RCC 7860 (cell line): ENCODE results near the gene STXBP2.
"Not testable (repeated sequence)": the region's sequence is repeated elsewhere in the genome, so short reads cannot be mapped to it uniquely, and the experiment has no call there.

ENCODE experiments used
- DNase-seq: peaks from one replicate; pipeline ENCODE4 v3.0.0-alpha.2; 2015; ENCODE audit warnings: low spot score
- FAIRE-seq: peaks from 2 replicates; lab custom pipeline; 2012; peaks lifted over from hg19 to GRCh38; lab: Jason Lieb, UNC

STXBP2 gene

DNA sequence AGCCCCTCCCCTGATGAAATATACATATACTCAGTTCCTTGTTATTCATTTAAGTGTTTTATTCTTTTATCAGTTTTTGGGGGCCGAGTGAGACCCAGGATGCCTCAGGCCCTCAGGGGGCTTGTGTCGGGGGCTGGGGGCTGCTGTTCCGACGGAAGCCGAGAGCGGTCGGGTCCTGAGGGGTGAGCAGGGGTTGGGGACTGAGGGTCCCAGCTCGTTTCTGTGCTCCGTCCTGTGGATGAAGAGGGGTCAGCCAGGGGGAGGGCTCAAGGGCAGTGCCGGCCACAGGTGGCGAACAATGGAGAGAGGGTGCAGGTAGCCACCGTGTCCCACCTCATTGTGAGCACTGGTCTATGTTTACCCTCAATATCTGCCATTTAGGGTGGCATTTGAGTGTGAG lies 5.3 kb upstream of the STXBP2 start:
- FAIRE-seq (no peak), DNase-seq (no peak)

DNA sequence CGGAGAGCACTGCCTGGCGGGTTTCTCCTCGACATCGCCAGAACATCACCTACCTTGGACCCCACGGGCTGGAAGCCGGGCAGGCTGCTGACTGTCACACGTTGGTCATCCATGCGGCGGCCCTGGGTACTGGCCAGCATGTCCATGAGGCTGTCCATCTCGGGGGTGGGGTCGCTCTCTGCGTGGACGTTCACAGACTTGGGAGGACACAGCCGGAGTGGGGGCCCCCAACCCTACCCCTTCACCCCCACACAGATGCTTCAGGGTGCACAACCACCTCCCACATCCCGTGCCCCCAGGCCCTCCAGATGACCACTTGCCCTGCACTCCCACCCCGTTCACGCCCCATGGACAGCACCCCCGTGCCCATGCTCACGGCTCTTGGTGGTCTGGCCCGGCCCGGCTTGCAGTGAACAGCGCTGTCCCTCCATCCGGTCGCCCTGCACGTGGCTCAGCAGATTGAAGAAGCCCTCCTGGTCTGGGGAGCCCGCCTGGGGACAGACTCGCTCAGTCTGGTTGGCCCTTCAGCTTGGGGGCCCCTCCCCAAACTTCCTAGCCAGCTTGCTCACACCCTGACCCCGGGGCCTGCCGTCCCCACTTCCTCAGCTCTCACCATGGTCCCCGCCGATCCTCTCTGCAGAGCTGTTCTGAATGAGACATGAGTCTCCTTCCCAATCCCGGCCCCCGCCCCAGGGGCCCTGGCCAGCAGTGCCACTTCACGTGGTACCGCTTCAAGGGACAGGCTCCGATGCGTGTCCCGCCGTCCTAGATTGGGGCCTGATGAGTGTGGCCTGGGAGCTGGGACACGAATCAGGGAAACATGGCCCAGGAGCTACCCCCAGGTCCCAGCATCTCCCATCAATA lies 4.3 kb upstream of the STXBP2 start:
- DNase-seq (no peak), FAIRE-seq (no peak)

DNA sequence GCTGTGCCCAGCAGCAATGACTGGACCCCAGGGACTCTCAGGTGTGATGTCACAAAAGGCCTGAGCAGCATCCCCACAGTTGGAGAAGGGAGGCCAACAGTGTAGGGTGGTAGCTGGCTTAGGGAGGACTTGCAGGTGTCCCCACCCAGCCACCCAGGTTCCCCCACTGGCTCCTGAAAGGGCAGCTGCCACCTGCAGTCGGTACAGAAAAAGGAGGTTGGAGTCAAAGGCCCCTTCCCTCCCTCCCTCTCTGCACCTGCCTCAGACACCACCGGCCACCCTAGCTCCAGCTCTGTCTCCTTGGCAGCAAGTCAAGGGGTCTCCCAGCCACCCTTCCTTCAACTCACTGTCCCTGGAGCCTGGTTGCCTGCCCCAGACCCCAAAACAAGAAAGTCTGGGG lies 3.2 kb upstream of the STXBP2 start, which contains the start of gene PCP2:
Gene PCP2 (minus strand): TSS at position 22 of the 400 bp plus-strand sequence. CDS start 262 bp downstream, outside the sequence.
- FAIRE-seq: no peak
- no peak for DNase-seq

DNA sequence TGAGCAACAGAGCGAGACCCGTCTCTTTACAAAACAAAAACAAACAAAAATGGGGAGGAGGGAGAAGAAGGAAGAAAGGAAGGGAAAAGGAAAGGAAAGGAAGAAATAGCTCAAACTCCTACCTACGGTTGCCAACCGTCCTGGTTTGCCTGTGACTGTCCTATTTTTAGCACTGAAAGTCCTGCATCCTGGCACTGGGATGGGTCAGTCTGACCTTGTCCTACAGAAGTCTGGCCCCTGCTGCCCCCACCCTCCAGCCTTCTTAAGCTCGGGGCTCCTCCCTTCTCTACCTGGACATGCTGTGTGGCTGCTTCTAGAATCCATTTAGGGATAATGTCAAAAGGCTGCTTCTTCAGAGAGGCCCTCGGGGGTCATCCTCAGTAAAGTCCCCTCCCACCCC lies 1.2 kb upstream of the STXBP2 start:
- FAIRE-seq (no peak), DNase-seq (no peak)

DNA sequence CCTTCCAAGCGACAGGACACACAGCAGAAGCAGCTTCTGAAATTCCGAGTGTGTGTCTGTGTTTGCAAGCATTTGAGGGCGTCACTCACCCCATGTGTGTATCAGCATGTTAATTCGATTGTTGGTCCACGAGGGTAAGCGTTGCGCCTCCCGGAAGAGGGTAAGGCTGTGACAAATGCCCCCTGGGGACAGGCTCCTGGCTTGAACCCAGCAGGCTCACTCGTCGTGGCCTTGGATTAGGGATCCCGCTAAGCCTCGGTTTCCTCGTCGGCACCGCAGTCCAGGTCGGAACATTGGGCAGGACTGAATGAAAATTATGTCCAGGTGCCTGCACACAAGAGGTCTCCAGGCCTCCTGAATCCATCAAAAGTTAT lies 606 bp upstream of the STXBP2 start:
- DNase-seq (no peak), FAIRE-seq (no peak)

DNA sequence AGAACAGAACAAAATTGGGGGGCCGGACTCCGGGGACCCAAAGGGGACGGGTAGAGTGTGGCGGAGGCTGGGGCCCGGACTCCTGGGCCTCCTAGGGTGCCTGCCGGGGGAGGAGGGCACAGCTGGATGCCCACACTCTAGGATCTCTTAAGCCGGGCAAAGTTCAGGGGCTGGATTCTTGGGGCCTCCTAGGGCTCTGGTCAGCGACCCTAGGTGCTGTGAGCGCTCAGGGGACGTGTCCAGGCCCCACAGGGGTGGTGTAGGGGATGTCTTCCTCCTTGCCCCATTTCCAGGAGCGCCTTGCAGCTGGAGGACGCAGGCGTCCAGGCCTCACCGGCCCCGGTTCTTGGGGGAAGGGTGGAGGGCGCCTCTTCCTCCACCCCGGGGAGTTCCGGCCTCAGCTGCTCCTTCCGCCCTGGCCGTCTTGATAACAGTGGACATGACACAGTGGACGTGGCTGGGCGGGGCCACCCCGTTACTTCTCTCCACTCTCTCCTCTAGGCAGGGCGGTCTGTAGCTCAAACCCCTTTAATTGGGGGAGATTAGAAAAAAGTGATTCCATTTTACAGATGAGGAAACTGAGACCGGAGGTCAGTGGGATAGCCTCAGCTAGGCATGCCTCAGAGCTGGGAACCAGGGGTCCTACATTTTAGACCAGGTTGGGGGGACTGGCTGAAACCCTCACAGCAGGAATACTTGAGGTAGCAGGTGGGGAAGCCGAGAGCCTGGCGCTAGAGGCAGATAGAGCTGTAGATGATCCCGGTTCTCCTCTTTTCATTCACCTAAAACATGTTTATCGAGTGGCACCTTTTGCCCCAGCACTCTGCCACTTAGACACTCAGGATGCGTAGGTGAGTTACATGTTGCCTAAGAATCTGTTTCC lies 705 bp downstream of the STXBP2 start:
- DNase-seq (peak; percentile 34), FAIRE-seq (no peak)

DNA sequence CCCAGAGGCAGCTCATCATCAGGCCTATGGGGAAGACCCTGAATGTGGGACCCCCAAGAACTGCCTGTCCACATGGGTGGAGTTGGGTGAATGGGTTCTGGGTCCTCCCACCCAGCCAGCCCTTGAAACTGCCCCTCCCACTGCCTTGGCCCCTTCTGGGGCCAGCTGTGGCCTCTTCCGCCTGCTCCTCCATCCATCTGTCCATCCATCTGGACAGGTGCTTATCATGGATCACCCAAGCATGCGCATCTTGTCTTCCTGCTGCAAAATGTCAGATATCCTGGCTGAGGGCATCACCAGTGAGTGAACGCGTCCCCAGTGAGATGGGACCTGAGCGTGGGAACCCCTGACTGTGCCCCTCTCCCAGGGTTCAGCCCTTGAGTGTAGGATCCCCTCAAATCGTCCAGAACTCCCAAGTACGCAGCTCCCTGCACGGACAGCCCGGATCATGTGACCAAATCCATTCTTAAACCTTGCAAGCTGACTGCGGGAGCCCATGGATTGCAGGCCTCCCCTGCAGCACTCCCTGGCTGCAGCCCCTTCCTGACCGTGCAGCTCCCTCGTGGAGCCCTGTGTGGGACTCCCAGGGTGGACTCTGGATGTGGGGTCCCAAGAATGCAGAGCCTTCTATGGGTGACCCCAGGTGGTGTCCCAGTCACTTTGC lies 2.0 kb downstream of the STXBP2 start:
- DNase-seq (no peak), FAIRE-seq (no peak)

DNA sequence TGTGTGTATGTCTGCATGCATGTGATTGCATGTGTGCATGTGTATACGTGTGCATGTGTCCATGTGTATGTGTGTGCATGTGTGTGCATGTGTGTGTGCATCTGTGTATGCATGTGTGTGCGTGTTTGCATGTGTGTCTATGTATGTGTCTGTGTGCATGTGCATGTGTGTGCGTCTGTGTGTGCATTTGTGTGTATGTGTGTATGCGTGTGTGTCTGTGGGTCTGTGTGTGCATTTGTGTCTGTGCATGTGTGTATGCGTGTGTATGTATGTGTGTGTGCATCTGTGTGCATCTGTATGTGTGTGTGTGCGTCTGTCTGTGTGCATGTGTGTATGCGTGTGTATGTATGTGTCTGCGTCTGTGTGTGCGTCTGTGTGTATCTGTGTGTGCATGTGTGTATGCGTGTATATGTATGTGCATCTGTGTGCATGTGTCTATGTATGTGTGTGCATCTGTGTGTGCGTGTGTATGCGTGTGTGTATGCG lies 3.0 kb downstream of the STXBP2 start:
- DNase-seq (no peak), FAIRE-seq (no peak)

DNA sequence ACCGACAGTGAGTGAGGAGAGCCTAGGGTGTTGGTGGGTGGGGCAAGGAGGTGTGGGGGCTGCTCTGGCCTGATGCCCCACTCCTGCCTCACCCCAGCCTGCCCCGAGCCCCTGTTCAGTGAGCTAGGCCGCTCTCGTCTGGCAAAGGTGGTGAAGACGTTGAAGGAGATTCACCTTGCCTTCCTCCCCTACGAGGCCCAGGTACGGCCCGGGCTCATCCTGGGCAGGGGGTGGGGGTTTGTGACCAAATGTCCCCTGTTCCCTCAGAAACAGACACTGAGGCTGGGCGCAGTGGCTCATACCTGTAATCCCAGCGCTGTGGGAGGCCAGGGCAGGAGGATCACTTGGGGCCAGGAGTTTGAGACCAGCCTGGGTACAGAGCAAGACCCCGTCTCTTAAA lies 3.9 kb downstream of the STXBP2 start:
- no peak for DNase-seq
- FAIRE-seq: no peak

DNA sequence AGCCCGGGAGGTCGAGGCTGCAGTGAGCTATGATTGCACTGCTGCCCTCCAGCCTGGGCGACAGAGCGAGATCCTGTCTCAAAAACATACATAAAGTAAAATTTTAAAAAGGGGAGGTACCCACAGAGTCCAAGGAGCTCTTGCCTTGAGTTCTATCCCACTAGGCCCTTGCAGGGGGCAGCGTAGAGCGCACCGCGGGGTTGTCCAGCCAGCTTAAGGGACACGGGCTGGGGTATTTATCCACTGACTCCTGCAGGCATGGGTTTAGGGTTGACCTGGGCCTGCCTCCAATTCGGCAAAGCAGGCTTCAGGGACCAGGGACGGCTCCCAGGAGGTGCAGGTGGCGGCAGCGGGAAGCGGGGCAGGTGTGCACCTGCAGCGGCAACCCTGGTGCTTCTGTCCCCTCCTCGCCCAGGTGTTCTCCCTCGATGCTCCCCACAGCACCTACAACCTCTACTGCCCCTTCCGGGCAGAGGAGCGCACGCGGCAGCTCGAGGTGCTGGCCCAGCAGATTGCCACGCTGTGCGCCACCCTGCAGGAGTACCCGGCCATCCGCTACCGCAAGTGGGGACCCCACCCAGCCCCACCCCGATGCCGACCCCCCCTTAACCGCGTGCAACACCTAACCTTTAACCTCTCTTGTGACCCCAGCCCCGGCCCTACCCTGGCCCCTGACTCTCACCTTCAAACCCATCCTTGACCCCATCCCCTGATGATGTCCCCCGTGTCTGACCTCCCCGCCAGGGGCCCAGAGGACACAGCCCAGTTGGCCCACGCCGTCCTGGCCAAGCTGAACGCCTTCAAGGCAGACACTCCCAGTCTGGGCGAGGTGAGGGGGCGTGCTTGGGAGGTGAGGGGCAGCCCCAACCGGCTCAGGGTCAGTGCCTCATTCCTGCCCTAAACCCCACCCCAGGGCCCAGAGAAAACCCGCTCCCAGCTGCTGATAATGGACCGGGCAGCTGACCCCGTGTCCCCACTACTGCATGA lies 4.7 kb downstream of the STXBP2 start:
- no peak for FAIRE-seq
- DNase-seq: no peak

DNA sequence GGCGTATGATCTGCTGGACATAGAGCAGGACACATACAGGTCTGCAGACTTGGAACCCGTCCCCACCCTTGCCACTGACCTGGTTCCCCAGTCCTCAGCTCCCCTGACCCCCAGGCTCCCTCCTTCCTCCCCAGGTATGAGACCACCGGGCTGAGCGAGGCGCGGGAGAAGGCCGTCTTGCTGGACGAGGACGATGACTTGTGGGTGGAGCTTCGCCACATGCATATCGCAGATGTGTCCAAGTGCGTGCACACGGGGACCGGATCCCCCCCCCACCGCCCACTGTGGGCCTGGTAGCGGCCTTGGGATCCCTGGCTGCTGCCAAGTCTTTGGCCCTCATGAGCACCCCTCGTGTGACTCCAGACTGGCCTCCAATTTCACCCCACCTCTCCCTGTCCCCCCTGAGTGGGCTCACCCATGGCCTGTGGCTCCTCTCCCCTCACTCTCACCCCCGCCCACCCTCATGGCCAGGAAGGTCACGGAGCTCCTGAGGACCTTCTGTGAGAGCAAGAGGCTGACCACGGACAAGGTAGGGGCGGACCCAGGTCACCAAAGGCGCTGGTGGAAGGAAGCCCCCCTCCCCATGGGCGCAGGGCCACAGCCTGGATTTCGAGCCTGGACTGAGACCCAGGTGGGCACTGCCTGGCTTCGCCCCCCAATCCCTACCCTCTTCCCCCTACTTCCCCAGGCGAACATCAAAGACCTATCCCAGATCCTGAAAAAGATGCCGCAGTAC lies 5.6 kb downstream of the STXBP2 start:
- DNase-seq (no peak), FAIRE-seq (no peak)

DNA sequence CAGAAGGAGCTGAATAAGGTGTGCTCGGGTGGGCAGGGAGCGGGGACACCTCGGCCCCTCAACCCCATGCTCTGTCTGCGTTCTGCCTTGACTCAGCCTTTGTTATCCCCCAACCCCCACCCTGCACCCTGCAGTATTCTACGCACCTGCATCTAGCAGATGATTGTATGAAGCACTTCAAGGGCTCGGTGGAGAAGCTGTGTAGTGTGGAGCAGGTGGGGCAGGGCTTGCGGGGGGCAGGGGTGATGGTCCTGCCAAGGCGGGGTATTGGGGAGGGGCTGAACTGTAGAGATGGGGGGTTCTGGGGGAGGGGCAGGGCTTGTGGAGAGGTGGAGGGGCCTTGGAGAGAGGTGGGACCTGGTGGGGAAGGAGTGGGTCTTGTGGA lies 6.1 kb downstream of the STXBP2 start:
- FAIRE-seq (no peak), DNase-seq (no peak)

DNA sequence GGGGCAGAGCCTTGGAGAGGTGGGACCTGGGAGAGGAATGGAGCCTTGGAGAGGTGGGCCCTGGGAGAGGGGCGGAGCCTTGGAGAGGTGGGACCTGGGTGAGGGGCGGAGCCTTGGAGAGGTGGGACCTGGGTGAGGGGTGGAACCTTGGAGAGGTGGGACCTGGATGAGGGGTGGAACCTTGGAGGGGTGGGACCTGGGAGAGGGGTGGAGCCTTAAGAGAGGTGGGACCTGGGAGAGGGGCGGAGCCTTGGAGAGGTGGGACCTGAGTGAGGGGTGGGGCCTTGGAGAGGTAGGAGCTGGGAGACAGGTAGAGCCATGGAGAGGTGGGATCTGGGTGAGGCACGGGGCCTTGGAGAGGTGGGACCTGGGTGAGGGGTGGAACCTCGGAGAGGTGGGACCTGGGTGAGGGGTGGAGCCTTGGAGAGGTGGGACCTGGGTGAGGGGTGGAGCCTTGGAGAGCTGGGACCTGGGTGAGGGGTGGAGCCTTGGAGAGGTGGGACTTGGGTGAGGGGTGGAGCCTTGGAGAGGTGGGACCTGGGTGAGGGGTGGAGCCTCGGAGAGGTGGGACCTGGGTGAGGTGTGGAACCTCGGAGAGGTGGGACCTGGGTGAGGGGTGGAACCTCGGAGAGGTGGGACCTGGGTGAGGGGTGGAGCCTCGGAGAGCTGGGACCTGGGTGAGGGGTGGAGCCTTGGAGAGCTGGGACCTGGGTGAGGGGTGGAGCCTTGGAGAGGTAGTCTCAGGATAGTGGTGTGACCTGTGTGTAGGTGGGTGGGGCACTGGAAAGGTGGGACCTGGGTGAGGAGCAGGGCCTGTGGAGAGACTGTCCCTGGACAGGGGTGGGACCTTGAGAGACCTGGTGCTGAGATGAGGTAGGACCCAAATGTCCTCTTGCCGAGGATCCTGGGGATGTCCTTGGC lies 7.0 kb downstream of the STXBP2 start:
- not testable (repeated sequence) for DNase-seq, FAIRE-seq

DNA sequence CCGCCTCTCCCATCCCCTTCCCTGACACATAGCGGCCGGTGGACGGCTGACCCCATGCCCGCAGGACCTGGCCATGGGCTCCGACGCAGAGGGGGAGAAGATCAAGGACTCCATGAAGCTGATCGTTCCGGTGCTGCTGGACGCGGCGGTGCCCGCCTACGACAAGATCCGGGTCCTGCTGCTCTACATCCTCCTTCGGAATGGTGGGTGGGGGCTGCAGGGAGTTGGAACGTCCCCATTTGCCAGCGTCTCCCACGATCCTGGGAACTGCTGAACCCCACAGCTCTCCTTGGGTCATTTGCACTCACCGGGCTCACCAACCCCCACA lies 7.6 kb downstream of the STXBP2 start:
- FAIRE-seq: no peak
- DNase-seq: no peak

DNA sequence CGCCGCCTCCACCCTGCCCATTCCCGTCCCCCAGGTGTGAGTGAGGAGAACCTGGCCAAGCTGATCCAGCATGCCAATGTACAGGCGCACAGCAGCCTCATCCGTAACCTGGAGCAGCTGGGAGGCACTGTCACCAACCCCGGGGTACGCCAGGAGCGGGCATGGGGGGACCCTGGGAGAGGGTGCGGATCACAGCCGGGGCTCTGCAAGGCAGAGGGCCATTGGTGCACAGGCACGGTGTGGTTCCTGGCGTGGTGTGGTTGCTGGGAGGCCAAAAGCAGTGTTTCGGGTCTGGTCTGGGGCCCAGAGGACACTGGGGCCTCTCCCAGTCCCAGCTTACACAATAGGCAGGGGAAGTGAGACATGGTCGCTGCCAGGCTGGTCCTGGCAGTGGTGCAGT lies 8.3 kb downstream of the STXBP2 start:
- DNase-seq: no peak
- no peak for FAIRE-seq

DNA sequence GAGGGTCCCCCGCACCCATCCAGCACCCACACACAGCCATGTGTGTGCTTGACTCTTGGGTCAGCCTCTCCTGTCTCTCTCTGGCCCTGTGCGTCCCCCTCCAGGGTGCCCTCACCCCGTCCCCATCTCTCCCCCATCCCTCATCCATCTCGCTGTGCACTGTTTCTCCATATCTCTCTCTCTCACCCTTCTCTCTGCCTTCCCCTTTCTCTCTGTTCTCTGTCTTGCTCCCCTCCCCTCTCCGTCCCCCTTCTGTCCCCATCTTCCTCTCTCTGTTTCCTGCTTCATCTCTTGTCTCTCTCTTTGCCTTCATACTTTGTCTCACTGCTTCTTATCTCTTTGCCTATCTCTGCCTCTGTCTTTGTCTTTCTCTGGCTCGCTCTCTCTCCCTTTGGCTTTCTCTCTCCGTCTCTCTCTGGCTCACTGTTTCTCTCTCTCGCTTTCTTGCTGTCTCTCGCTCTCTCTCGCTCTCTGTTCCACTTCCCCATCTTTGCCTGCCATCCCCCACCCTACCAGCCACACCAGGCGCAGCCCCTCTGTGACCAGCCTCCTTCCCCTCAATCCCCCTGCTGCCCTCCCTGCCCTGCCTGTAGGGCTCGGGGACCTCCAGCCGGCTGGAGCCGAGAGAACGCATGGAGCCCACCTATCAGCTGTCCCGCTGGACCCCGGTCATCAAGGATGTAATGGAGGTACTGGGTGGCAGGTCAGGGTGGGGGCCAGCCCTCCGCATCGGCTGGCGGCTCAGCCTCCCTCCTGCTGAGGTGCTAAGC lies 8.9 kb downstream of the STXBP2 start:
- DNase-seq (no peak), FAIRE-seq (no peak)

DNA sequence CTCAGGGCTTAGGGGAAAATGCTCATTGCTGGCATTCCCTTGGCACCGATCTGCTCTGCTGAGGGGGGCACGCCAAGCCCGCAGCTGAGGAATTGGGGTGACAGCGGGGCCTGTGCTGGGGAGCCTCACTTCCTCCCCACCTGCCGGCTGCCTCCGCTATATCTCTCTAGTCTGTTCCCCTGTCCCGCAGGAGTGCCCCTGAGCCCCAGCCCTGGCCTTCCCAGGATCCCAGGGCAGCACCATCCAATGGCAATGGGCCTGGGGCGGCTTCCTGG lies 9.5 kb downstream of the STXBP2 start:
- FAIRE-seq: no peak
- no peak for DNase-seq

DNA sequence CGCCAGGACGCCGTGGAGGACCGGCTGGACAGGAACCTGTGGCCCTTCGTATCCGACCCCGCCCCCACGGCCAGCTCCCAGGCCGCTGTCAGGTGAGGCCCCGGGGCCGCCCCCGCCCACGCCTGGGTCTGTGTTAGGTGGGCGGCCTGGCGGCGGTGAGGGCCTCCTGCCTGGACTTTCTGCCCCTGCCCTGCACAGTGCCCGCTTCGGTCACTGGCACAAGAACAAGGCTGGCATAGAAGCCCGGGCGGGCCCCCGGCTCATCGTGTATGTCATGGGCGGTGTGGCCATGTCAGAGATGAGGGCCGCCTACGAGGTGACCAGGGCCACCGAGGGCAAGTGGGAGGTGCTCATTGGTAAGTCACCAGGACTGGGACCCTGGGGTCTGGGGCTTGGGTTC lies 10.2 kb downstream of the STXBP2 start:
- FAIRE-seq (no peak), DNase-seq (no peak)
